Measurements from ENCODE around the gene DST.

DST gene

DNA sequence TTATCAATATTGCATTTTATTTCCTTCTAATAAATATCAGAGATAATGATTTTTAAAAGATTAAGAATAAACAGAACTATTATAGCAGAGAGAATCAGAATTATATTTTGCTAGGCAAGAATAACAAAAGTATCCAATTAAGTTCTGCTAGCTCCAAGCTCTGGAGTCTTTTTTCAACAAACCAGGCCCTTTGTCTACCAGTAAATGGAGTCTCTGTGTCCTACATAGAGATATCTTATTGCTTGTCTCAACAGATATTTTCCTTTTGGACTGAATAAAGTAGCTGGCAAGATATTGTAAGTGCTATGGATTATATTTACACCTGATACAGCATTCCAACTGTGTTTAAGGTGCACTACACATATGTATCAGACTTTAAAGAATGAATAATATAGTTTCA is 107.1 kb downstream of the DST start:
- no peak for DNase-seq (ENCODE audit: low spot score)

GRCh38 chr6:56534680-56535419 is 107.8 kb downstream of the DST start:
- no peak for DNase-seq (ENCODE audit: low spot score)

DNA sequence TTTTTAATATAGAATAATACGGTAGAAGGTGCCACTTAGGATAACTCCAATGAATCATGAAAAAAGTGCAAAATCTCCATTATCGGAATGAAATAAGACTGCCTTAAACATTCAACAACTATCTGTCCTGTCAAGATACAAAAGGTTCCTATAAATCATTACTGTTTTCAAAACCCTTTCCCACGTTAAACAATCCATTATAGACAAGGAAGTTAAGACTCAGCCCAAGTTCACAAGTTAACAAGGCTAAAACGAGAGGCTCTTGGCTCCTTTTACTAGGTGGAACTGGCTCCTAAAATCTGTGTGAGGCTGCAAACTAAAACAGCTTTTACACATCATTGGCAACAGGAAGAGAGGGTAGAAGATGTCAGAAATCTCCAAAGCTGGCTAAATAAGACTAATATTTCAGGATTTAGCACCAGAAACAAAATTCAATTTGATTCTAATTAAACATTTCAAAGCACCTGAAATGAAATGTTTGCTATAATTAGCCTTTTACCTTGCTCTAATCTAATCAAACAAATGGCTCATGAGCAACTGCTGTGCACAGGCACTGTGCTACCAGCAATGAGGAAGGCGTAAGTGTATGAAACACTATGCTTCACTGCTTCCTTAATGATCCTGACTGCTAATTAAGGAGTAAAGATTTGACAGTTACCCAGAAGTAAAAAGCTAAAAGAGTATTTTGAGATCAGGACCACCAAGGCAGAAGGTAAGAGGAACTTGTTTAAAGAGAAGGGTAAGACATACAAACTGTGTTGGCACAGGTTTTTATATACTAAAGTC is 109.7 kb downstream of the DST start:
- no peak for DNase-seq (ENCODE audit: low spot score)

DNA sequence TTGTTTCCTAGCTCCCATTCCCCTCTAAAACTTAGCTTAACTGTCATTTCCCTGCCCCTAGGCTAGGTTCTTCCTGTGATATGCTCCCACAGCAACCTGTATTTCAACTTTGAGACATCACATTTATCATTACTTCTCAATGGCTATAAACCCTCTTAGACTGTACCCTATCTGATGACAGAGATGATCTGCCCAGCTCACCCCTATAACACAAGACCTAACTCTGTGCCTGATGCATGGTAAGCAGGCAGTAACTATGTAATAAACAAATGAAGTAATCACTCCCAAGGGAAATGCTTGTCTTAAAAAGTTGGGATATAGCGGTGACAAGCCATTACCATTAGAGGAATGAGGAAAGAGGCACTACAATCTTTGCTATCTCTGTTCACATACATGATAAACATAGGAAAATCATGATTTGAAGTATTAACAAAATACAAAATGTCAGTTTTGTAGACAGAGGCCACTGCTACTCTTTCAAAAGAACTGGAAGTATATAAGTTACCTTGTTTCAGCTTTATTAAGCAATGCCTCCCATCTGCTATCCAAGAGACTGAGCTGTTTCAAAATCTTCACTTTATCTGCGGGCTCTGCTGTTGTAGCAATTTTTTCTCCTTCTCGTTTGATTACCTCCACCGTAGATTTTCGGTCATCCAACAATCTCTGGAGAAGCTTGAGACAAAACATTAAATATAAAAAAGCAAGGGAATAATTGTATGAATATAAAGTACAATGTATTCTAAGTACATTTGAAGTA is 110.7 kb downstream of the DST start:
- DNase-seq (ENCODE audit: low spot score): no peak

GRCh38 chr6:56529594-56530191 is 113.0 kb downstream of the DST start:
- no peak for DNase-seq (ENCODE audit: low spot score)

DNA sequence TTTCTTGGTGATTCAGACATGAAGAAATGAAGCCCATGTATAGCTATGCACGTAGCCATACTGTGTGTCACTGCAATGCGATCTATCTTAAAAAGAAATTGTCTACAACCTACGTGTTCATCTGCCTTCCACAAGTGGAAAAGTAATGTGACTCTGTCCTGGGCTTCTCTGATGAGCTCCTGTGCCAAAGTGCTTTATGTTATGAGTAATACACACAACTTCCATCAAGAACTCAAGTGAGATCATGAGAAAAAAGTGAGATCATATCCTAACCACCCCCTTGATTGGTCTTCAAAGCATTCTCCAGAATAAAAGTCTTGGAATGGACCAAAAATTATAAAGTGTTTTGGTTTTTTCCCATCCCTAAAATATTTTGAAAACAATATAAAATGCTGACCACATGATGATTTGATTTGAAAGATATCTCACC is 114.3 kb downstream of the DST start:
- no peak for DNase-seq (ENCODE audit: low spot score)

- no peak for DNase-seq (ENCODE audit: low spot score)
These were observed 114.8 kb downstream of the DST start for GRCh38 chr6:56527934-56528333.

GRCh38 chr6:56526860-56527544 is 115.7 kb downstream of the DST start:
- DNase-seq (ENCODE audit: low spot score): no peak

GRCh38 chr6:56525974-56526789 is 116.5 kb downstream of the DST start:
- DNase-seq (ENCODE audit: low spot score): no peak

DNA sequence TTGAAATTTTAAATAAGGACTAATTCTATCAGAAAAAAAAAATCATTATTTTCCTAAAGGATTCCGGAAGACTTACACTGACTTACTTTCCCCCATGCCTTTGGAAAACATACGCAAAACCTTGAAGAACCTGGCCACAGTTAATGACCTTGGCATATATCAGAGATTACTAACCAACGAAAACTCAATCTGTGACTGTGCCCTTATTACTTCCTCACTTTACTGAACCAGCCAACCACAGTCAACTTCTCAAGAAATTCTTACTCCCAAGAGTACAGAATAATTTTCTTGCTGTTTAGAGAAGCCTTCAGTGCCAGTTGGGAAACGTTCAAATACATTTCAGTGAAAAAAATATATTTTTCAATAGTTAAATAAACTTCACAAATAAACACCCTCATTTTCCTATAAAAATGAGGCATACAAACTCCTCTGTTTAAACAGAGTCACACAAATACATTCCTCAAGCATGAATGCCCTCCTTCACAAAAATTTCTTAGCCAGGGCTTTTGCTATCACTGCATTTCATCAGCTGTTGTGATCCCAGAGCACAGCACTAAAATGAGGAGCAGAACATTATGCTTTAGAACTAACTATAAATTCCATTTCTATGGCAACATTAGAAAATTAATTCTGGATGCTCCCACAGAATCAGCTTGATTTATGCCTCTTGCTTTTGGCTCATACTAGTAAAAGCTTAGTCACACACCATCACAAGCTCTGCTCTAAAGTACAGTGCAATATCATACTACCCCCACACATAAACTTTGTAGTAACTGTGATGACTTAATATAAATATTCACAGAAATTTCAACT is 117.6 kb downstream of the DST start:
- no peak for DNase-seq (ENCODE audit: low spot score)

- DNase-seq (ENCODE audit: low spot score): no peak
These were observed 120.0 kb downstream of the DST start for GRCh38 chr6:56522495-56523270.

- no peak for DNase-seq (ENCODE audit: low spot score)
These were observed 120.7 kb downstream of the DST start for GRCh38 chr6:56521976-56522375.

- no peak for DNase-seq (ENCODE audit: low spot score)
These were observed 121.2 kb downstream of the DST start for GRCh38 chr6:56521454-56521853.

DNA sequence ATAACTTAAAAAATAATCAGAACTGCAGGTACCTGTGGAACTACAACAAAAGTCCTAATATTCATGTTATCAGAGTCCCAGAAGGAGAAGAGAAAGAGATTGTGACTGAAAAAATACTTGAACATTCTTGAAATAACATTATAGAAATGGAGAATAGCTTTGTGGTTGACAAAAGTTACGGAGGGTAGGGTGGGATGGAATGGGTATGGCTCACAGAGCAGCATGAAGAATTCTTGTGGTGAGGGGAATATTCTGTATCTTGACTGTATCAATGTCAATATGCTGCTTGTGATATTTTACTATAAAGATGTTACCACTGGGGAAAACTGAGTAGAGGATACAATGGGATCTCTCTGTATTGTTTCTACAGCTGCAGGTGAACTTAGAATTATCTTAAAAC is 122.5 kb downstream of the DST start:
- DNase-seq (ENCODE audit: low spot score): no peak

DNA sequence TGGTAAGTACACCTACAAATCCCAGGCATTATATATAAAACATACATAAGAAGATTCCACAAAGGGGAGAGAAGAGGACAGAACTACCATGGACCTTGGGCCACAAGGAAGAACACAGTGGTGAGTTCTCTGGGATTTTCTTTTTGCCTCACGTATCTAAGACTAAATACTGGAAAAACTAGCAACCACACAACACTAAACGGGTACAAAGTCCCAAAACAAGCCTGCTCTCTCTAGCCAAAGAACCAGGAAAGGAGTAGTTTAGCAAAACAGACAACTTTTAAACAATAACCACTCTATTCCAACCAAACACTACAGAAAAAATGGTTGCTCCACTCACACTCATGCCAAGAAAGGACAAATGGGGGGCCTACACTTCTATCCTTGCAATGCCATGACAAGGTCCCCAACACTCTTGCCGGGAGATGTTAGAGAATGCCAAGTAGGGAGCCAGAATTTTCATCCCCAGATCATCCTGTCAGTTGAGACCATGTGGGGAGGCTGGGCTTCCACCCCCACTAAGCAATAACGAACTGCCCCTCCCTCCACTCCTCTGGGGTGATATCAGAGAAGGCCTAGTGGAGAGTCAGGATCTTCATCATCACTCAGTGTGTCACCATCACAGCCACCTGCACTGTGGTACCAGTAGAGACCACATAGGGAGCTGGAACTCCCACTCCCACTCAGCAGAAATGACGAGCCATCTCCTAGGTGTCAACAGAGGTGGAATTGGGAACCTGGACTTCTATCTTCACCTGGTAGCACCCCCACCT is 123.5 kb downstream of the DST start:
- DNase-seq (ENCODE audit: low spot score): no peak

DNA sequence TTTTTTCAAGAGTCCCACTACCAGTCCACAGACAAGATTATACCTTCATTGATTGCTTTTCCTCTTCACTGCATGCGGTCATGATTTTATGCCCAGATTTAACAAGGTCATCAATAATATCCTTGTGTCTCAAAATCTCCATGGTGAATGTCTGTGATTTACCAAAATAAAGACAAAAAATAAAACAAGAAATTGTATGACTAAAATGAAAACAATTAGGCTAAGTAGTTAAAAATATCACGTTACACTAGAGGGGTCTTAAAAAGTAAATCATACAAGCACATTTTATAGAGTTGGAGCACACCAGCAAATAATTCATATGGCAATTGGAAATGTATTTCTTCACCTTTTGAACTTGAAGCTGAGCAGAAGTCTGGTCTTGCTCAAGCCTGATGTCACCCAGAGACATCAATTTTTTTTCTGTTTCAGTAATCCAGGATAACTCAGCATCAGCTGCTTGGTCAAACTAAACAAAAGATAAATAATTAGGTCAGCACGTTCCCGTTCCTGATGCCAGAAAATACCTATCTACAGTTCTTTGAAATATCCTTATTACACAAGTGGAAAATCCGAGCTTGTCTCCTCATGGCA is 125.4 kb downstream of the DST start:
- DNase-seq (ENCODE audit: low spot score): no peak

- DNase-seq (ENCODE audit: low spot score): no peak
These were observed 126.7 kb downstream of the DST start for GRCh38 chr6:56516003-56516402.
